ENCODE measurements around the gene TRIP6.

TRIP6 gene

GRCh38 chr7:100888988-100889750 is 22.0 kb downstream of the TRIP6 start, which contains the start of gene UFSP1:
UFSP1 (minus strand) TSS chr7:100889715; CDS start chr7:100889271, 444 bp downstream.
- in situ Hi-C loops (cut with MboI; ENCODE audit: low sequenced_read_pairs): loop anchor here (25.0 kb wide), 1 partner anchor 398 kb away; no protein-coding TSS in a partner anchor

GRCh38 chr7:100890653-100891567 is 23.7 kb downstream of the TRIP6 start:
- in situ Hi-C loops (cut with MboI; ENCODE audit: low sequenced_read_pairs): loop anchor here (25.0 kb wide), 1 partner anchor 396 kb away; no protein-coding TSS in a partner anchor

- in situ Hi-C loops (cut with MboI; ENCODE audit: low sequenced_read_pairs): loop anchor here (25.0 kb wide), 1 partner anchor 396 kb away; no protein-coding TSS in a partner anchor
Measured at GRCh38 chr7:100891568-100892247, 24.5 kb downstream of the TRIP6 start.

- in situ Hi-C loops (cut with MboI; ENCODE audit: low sequenced_read_pairs): loop anchor here (25.0 kb wide), 1 partner anchor 395 kb away; no protein-coding TSS in a partner anchor
Measured at GRCh38 chr7:100892364-100893317, 25.5 kb downstream of the TRIP6 start.

- in situ Hi-C loops (cut with MboI; ENCODE audit: low sequenced_read_pairs): loop anchor here (25.0 kb wide), 1 partner anchor 394 kb away; no protein-coding TSS in a partner anchor
Measured at GRCh38 chr7:100893318-100893895, 26.2 kb downstream of the TRIP6 start.

GRCh38 chr7:100893910-100894721 is 26.9 kb downstream of the TRIP6 start:
- in situ Hi-C loops (cut with MboI; ENCODE audit: low sequenced_read_pairs): loop anchor here (25.0 kb wide), 1 partner anchor 393 kb away; no protein-coding TSS in a partner anchor

GRCh38 chr7:100894860-100895700 is 27.9 kb downstream of the TRIP6 start:
- in situ Hi-C loops (cut with MboI; ENCODE audit: low sequenced_read_pairs): loop anchor here (25.0 kb wide), 1 partner anchor 392 kb away; no protein-coding TSS in a partner anchor

- in situ Hi-C loops (cut with MboI; ENCODE audit: low sequenced_read_pairs): loop anchor here (25.0 kb wide), 1 partner anchor 392 kb away; no protein-coding TSS in a partner anchor
Measured at GRCh38 chr7:100895701-100895955, 28.4 kb downstream of the TRIP6 start, which contains the start of gene ACHE. ACHE (minus strand) TSS chr7:100895888; CDS start chr7:100894232, 1,656 bp downstream.

GRCh38 chr7:100895956-100896731 is 29.0 kb downstream of the TRIP6 start:
- in situ Hi-C loops (cut with MboI; ENCODE audit: low sequenced_read_pairs): loop anchor here (25.0 kb wide), 1 partner anchor 391 kb away; no protein-coding TSS in a partner anchor

- in situ Hi-C loops (cut with MboI; ENCODE audit: low sequenced_read_pairs): loop anchor here (25.0 kb wide), 1 partner anchor 390 kb away; no protein-coding TSS in a partner anchor
Measured at GRCh38 chr7:100896732-100897608, 29.8 kb downstream of the TRIP6 start.

GRCh38 chr7:100897772-100898454 is 30.7 kb downstream of the TRIP6 start:
- in situ Hi-C loops (cut with MboI; ENCODE audit: low sequenced_read_pairs): loop anchor here (25.0 kb wide), 1 partner anchor 389 kb away; no protein-coding TSS in a partner anchor

- in situ Hi-C loops (cut with MboI; ENCODE audit: low sequenced_read_pairs): loop anchor here (25.0 kb wide), 1 partner anchor 388 kb away; no protein-coding TSS in a partner anchor
Measured at GRCh38 chr7:100899432-100899831, 32.2 kb downstream of the TRIP6 start.

- in situ Hi-C loops (cut with MboI; ENCODE audit: low sequenced_read_pairs): loop anchor here (5.0 kb wide), 1 partner anchor 156 kb away; no protein-coding TSS in a partner anchor
Measured at GRCh38 chr7:100900978-100901377, 33.8 kb downstream of the TRIP6 start.

GRCh38 chr7:100901921-100902332 is 34.7 kb downstream of the TRIP6 start:
- in situ Hi-C loops (cut with MboI; ENCODE audit: low sequenced_read_pairs): loop anchor here (5.0 kb wide), 1 partner anchor 155 kb away; no protein-coding TSS in a partner anchor

GRCh38 chr7:100902638-100903037 is 35.5 kb downstream of the TRIP6 start:
- in situ Hi-C loops (cut with MboI; ENCODE audit: low sequenced_read_pairs): loop anchor here (5.0 kb wide), 1 partner anchor 155 kb away; no protein-coding TSS in a partner anchor
